ENCODE measurements around the gene ADARB2. TPM values are rescaled to one million over a fixed set of nuclear protein-coding genes. Genes with fewer than 3 reads are reported as not detected.

The ADARB2 gene
- polyA plus RNA-seq, 1 of the 3 experiments (the other 2 are of a cell fraction), result not detected

- H3K9me2 ChIP-seq, result no peaks in the 10 kb centered on the region
Observed at GRCh38 chr10:1289591-1289990, 447.7 kb downstream of the ADARB2 start.

More at GRCh38 chr10:1289591-1289990, 447.7 kb downstream of the ADARB2 start:
- WGBS (ENCODE audit: low lambda C conversion rate), result 46% methylated on average over 14 of the region's 16 CpGs
- POLR2A ChIA-PET, result no interaction called here
- no peaks in the 10 kb centered on the region for H3K79me2 ChIP-seq (ENCODE audit: insufficient read depth)
- H3K4me3 ChIP-seq (ENCODE audit: low read depth in 2 of 2, low read length in 1 of 2), result no peak overlapping the region
- H3K9me3 ChIP-seq, result no peaks in the 10 kb centered on the region
- H3K27ac ChIP-seq (ENCODE audit: low read depth in 2 of 2, low read length in 1 of 2), result peak overlapping the region in 1 of 2 experiments; percentile 100; a peak in 2 of 4 replicates
- peaks cover 0 to 75% of the 10 kb centered on the region in 2 experiments; a peak in 2 of 4 replicates for H3K4me1 ChIP-seq (ENCODE audit: control insufficient read depth in 1 of 2, insufficient read depth in 2 of 2, low read depth in 1 of 2, low read length in 1 of 2)
- CTCF ChIA-PET, result no interaction called here
- H3F3A ChIP-seq (replicated peaks; ENCODE audit: insufficient read depth), result no peaks in the 10 kb centered on the region
- no peak overlapping the region for H3K4me2 ChIP-seq
- H3K9ac ChIP-seq, result no peak overlapping the region
- DNase-seq, result no peak
- no peaks in the 10 kb centered on the region for H3K36me3 ChIP-seq (replicated peaks in 1 of 2; ENCODE audit: control insufficient read depth in 1 of 2, insufficient read depth in 2 of 2, low read length in 1 of 2)
- no peaks in the 10 kb centered on the region for H3K27me3 ChIP-seq (ENCODE audit: insufficient read depth)
- no peak overlapping the region for H2AFZ ChIP-seq (ENCODE audit: low read depth)
- no peaks in the 10 kb centered on the region for H4K20me1 ChIP-seq (ENCODE audit: insufficient read depth)
- no peak for TF ChIP-seq CHD2 (IDR thresholded peaks at IDR 0.05; ENCODE audit: low read length, partially characterized antibody)
- TF ChIP-seq TAF1 (IDR thresholded peaks at IDR 0.05; ENCODE audit: borderline replicate concordance, low read depth, low read length), result no peak
- no peak for TF ChIP-seq RCOR1 (IDR thresholded peaks at IDR 0.05; ENCODE audit: low read length)
- TF ChIP-seq, protein P1, sequence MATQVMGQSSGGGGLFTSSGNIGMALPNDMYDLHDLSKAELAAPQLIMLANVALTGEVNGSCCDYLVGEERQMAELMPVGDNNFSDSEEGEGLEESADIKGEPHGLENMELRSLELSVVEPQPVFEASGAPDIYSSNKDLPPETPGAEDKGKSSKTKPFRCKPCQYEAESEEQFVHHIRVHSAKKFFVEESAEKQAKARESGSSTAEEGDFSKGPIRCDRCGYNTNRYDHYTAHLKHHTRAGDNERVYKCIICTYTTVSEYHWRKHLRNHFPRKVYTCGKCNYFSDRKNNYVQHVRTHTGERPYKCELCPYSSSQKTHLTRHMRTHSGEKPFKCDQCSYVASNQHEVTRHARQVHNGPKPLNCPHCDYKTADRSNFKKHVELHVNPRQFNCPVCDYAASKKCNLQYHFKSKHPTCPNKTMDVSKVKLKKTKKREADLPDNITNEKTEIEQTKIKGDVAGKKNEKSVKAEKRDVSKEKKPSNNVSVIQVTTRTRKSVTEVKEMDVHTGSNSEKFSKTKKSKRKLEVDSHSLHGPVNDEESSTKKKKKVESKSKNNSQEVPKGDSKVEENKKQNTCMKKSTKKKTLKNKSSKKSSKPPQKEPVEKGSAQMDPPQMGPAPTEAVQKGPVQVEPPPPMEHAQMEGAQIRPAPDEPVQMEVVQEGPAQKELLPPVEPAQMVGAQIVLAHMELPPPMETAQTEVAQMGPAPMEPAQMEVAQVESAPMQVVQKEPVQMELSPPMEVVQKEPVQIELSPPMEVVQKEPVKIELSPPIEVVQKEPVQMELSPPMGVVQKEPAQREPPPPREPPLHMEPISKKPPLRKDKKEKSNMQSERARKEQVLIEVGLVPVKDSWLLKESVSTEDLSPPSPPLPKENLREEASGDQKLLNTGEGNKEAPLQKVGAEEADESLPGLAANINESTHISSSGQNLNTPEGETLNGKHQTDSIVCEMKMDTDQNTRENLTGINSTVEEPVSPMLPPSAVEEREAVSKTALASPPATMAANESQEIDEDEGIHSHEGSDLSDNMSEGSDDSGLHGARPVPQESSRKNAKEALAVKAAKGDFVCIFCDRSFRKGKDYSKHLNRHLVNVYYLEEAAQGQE (IDR thresholded peaks at IDR 0.05; ENCODE audit: low read depth, low read length), result no peak
- no peak for TF ChIP-seq FOSL2 (IDR thresholded peaks at IDR 0.05; ENCODE audit: borderline replicate concordance, low read depth)
- TF ChIP-seq RAD21 (IDR thresholded peaks at IDR 0.05; ENCODE audit: low read length), result no peak
- TF ChIP-seq SIN3A (IDR thresholded peaks at IDR 0.05; ENCODE audit: borderline replicate concordance, low read depth, low read length), result no peak
- no peak for TF ChIP-seq GATA2 (CRISPR knock-in tag; IDR thresholded peaks at IDR 0.05)
- TF ChIP-seq TCF12 (IDR thresholded peaks at IDR 0.05), result no peak
- TF ChIP-seq SMC3 (IDR thresholded peaks at IDR 0.05; ENCODE audit: low read depth, low read length), result no peak
- no peak for TF ChIP-seq EP300 (IDR thresholded peaks at IDR 0.05; ENCODE audit: borderline replicate concordance in 1 of 2, low read depth in 1 of 2, low read length in 1 of 2)
- TF ChIP-seq RXRA (IDR thresholded peaks at IDR 0.05; ENCODE audit: borderline replicate concordance, low read depth), result no peak
- no peak for TF ChIP-seq NFIC (IDR thresholded peaks at IDR 0.05; ENCODE audit: borderline replicate concordance)
- TF ChIP-seq, protein P2, sequence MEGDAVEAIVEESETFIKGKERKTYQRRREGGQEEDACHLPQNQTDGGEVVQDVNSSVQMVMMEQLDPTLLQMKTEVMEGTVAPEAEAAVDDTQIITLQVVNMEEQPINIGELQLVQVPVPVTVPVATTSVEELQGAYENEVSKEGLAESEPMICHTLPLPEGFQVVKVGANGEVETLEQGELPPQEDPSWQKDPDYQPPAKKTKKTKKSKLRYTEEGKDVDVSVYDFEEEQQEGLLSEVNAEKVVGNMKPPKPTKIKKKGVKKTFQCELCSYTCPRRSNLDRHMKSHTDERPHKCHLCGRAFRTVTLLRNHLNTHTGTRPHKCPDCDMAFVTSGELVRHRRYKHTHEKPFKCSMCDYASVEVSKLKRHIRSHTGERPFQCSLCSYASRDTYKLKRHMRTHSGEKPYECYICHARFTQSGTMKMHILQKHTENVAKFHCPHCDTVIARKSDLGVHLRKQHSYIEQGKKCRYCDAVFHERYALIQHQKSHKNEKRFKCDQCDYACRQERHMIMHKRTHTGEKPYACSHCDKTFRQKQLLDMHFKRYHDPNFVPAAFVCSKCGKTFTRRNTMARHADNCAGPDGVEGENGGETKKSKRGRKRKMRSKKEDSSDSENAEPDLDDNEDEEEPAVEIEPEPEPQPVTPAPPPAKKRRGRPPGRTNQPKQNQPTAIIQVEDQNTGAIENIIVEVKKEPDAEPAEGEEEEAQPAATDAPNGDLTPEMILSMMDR (IDR thresholded peaks at IDR 0.05), result no peak
- no peak for TF ChIP-seq TEAD4 (IDR thresholded peaks at IDR 0.05; ENCODE audit: borderline replicate concordance, insufficient read depth)
- TF ChIP-seq, protein P3, sequence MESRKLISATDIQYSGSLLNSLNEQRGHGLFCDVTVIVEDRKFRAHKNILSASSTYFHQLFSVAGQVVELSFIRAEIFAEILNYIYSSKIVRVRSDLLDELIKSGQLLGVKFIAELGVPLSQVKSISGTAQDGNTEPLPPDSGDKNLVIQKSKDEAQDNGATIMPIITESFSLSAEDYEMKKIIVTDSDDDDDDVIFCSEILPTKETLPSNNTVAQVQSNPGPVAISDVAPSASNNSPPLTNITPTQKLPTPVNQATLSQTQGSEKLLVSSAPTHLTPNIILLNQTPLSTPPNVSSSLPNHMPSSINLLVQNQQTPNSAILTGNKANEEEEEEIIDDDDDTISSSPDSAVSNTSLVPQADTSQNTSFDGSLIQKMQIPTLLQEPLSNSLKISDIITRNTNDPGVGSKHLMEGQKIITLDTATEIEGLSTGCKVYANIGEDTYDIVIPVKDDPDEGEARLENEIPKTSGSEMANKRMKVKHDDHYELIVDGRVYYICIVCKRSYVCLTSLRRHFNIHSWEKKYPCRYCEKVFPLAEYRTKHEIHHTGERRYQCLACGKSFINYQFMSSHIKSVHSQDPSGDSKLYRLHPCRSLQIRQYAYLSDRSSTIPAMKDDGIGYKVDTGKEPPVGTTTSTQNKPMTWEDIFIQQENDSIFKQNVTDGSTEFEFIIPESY (IDR thresholded peaks at IDR 0.05; ENCODE audit: borderline replicate concordance, low read depth), result no peak
- no peak for TF ChIP-seq GABPA (IDR thresholded peaks at IDR 0.05; ENCODE audit: low read depth)
